Measurements from ENCODE around the gene SSTR3. TPM values are rescaled to one million over a fixed set of nuclear protein-coding genes. Genes with fewer than 3 reads are reported as not detected.

The SSTR3 gene
- polyA plus RNA-seq, 1 donor from 2014 or later, result not detected

DNA sequence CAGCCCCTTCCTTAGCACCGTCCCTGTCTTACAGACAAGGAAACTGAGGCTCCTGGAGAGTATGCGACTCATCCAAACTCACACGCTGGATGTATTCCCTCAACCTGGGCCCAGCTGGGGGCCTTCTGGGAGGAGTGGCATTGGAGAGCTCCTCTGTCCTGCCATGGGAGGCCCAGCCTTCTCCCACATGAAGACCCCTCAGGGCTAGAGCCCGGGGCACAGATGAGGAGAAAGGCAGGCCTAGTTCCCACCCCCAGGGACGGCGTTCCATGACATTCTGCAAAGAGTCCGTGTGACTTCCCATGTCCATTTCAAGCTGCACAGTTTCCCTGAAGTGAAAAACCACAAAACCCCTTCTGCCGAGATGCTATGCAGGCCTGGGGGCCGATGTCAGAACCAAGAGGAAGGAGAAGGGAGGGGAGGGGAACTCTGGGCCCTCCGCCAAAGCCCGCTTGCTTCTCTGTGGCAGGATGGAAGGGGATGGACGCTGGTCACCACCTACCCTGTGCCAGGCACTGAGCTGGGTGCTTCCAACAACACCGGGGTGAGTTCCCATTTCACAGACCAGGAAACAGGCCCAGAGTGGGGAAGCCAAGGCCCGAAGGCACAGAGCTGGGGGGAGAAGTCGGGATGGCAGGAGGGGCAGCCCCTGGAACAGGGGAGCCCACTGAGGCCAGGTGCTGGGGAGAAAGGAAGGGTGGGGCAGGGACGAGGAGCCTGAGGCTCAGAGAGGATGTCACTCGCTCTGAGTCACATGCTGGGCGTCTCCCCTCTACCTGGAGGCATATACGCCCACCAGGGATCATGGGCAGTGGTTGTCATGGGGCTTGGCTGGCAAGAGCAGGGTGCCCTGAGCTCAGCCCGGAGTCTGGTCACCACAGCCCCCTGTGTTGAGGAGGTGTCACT is 16.1 kb upstream of the SSTR3 start:
- no peak for TF ChIP-seq SMC3 (conservative IDR thresholded peaks at IDR 0.05; ENCODE audit: poor library complexity)
- no peak for TF ChIP-seq EP300 (conservative IDR thresholded peaks at IDR 0.05; ENCODE audit: poor library complexity, severe bottlenecking)
- no peak for TF ChIP-seq TAF1 (IDR thresholded peaks at IDR 0.05; ENCODE audit: low read depth)
- no peak for TF ChIP-seq EZH2 (IDR thresholded peaks at IDR 0.05; ENCODE audit: borderline replicate concordance, insufficient read depth, low read length, poor library complexity, severe bottlenecking)
- TF ChIP-seq CTCF (IDR thresholded peaks at IDR 0.05; ENCODE audit: poor library complexity, severe bottlenecking), result no peak
- TF ChIP-seq RAD21 (conservative IDR thresholded peaks at IDR 0.05), result no peak
- no peak for TF ChIP-seq REST (IDR thresholded peaks at IDR 0.05; ENCODE audit: borderline replicate concordance)
- TF ChIP-seq MXI1 (conservative IDR thresholded peaks at IDR 0.05; ENCODE audit: poor library complexity, severe bottlenecking), result no peak
- no peaks in the 10 kb centered on the region for H3K9me3 ChIP-seq (ENCODE audit: low read length)
- no peaks in the 10 kb centered on the region for H3K27me3 ChIP-seq (ENCODE audit: insufficient read depth, low read depth, low read length)
- H3K9me2 ChIP-seq (ENCODE audit: insufficient read depth, low read length), result no peaks in the 10 kb centered on the region
- H3K4me2 ChIP-seq (ENCODE audit: low read length), result no peak overlapping the region
- no peaks in the 10 kb centered on the region for H3K36me3 ChIP-seq (ENCODE audit: insufficient read depth, low read length)
- no peak overlapping the region for H2AFZ ChIP-seq (ENCODE audit: low read depth, low read length)
- no peak overlapping the region for H3K27ac ChIP-seq (ENCODE audit: low read length)
- H3K4me3 ChIP-seq (ENCODE audit: low read length), result no peak overlapping the region
- no peaks in the 10 kb centered on the region for H3F3A ChIP-seq (ENCODE audit: insufficient read depth, low read length, poor library complexity, severe bottlenecking)
- H4K20me1 ChIP-seq (ENCODE audit: insufficient read depth), result no peaks in the 10 kb centered on the region
- no peaks in the 10 kb centered on the region for H3K79me2 ChIP-seq (replicated peaks; ENCODE audit: insufficient read depth, low read length)
- no peak overlapping the region for H3K9ac ChIP-seq (ENCODE audit: low read length)

- H3K4me2 ChIP-seq (ENCODE audit: low read length), result no peak overlapping the region
- H2AFZ ChIP-seq (ENCODE audit: low read depth, low read length), result no peak overlapping the region
- no peak overlapping the region for H3K9ac ChIP-seq (ENCODE audit: low read length)
- H3F3A ChIP-seq (ENCODE audit: insufficient read depth, low read length, poor library complexity, severe bottlenecking), result no peaks in the 10 kb centered on the region
- no peaks in the 10 kb centered on the region for H4K20me1 ChIP-seq (ENCODE audit: insufficient read depth)
- no peak for TF ChIP-seq RAD21 (conservative IDR thresholded peaks at IDR 0.05)
- TF ChIP-seq EZH2 (IDR thresholded peaks at IDR 0.05; ENCODE audit: borderline replicate concordance, insufficient read depth, low read length, poor library complexity, severe bottlenecking), result no peak
- no peak for TF ChIP-seq REST (IDR thresholded peaks at IDR 0.05; ENCODE audit: borderline replicate concordance)
- no peak for TF ChIP-seq SMC3 (conservative IDR thresholded peaks at IDR 0.05; ENCODE audit: poor library complexity)
- no peak for TF ChIP-seq MXI1 (conservative IDR thresholded peaks at IDR 0.05; ENCODE audit: poor library complexity, severe bottlenecking)
- TF ChIP-seq TAF1 (IDR thresholded peaks at IDR 0.05; ENCODE audit: low read depth), result no peak
- TF ChIP-seq EP300 (conservative IDR thresholded peaks at IDR 0.05; ENCODE audit: poor library complexity, severe bottlenecking), result no peak
- TF ChIP-seq CTCF (IDR thresholded peaks at IDR 0.05; ENCODE audit: poor library complexity, severe bottlenecking), result no peak
- no peak for TF ChIP-seq POLR2AphosphoS5 (IDR thresholded peaks at IDR 0.05)
- no peak overlapping the region for H3K4me3 ChIP-seq (ENCODE audit: low read length)
- no peaks in the 10 kb centered on the region for H3K9me3 ChIP-seq (ENCODE audit: low read length)
- no peak overlapping the region for H3K27ac ChIP-seq (ENCODE audit: low read length)
- H3K36me3 ChIP-seq (ENCODE audit: insufficient read depth, low read length), result no peaks in the 10 kb centered on the region
- H3K9me2 ChIP-seq (ENCODE audit: insufficient read depth, low read length), result no peaks in the 10 kb centered on the region
- no peaks in the 10 kb centered on the region for H3K79me2 ChIP-seq (replicated peaks; ENCODE audit: insufficient read depth, low read length)
- H3K27me3 ChIP-seq (ENCODE audit: insufficient read depth, low read depth, low read length), result no peaks in the 10 kb centered on the region
Measured at GRCh38 chr22:37226514-37226913, 14.2 kb upstream of the SSTR3 start.

Measured in neural cell (in vitro differentiated cells).